ENCODE results near the gene RASSF5. TPM values are rescaled to one million over a fixed set of nuclear protein-coding genes. Genes with fewer than 3 reads are reported as not detected.

The RASSF5 gene
- total and polyA plus RNA-seq, 10 of the 15 experiments (the other 5 are each of a cell fraction or from before 2014, with no cell fraction given) = 14.0 to 89.6 (median 68.9) TPM

DNA sequence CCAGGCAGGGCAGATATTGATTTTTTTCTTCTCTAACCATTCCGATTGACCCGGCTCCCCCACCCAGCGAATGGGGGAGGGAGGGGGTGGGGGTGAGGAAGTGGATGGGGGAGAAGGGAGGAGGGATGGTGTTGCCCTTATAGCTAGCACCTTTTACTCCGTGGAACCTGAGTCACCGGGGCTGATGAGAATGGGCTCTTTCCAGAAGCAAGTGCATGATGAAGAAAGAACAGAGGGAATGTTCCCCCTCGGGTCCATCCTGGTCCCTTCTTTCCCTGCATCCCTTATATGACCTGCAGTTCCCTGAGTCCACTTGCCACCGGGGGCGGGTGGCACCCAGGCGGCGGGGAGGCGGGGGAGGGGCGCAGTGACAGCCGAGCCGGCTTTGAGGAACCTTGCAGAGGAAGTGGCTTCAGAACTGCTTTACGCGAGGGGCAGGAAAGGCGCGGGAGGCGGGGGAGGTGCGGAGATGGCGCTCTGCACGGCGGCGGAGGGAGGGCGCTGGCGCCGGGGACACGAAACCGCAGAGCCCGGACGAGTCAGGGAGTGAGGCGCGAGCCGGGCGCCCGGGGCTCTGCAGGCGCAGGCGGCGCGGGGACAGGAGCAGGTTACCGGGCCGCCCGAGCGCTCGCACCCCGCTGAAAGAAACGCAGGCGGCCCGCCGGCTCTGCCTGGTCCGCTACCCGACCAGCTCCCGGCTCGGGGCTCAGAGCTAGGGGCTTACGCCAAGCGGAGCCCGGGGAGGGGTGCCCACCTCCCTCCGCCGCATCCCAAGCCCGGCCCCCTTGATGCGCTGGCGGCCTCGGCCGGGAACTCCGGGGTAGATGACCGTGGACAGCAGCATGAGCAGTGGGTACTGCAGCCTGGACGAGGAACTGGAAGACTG, 49.7 kb downstream of the RASSF5 start:
- Histone ChIP-seq H2AFZ (ENCODE audit: control insufficient read depth, low read depth, low read length) (peak overlapping the region; percentile 41), H3K27me3 (replicated peaks in 1 of 2; ENCODE audit: control insufficient read depth in 2 of 2, insufficient read depth in 2 of 2, low read length in 1 of 2) (no peaks in the 10 kb centered on the region), H4K20me1 (ENCODE audit: control insufficient read depth, insufficient read depth) (no peaks in the 10 kb centered on the region), H3K36me3 (ENCODE audit: control insufficient read depth in 2 of 2, insufficient read depth in 2 of 2, low read length in 1 of 2) (peaks cover 0 to 11% of the 10 kb centered on the region in 2 experiments; a peak in 1 of 4 replicates), H3K4me3 (peak overlapping the region; percentile 95), H3K27ac (ENCODE audit: control insufficient read depth, insufficient read depth) (peak overlapping the region; percentile 98), H3K4me1 (ENCODE audit: control insufficient read depth, insufficient read depth, low read length) (peaks cover 42% of the 10 kb centered on the region), H3K4me2 (ENCODE audit: control insufficient read depth, insufficient read depth) (peak overlapping the region; percentile 86), H3K9me3 (replicated peaks; ENCODE audit: control insufficient read depth, insufficient read depth, low read length) (no peaks in the 10 kb centered on the region), H3K79me2 (ENCODE audit: control insufficient read depth, insufficient read depth, low read length) (peaks cover 62% of the 10 kb centered on the region), H3K9ac (ENCODE audit: control insufficient read depth, insufficient read depth, low read length) (peak overlapping the region; percentile 98)
- BruUV-seq (replicated peaks) = no TSS peak
- no peak for FAIRE-seq
- intact Hi-C loops (cut with micrococcal nuclease; ENCODE audit: unreplicated experiment) (loop anchor here (2.0 to 5.0 kb wide), 4 partner anchors 24 to 125 kb away; partner anchors contain the start of genes IKBKE and MAPKAPK2), in situ Hi-C loops (cut with MboI) (no loop called here)
- SMC1A ChIA-PET (ENCODE audit: uncharacterized antibody, unreplicated experiment) = interaction anchor here (0.6 to 21.1 kb wide), 10 partner anchors 9 to 425 kb away, joined by 3 to 476 read pairs (median 15); partner anchors contain the start of gene RASSF5
- under 1% methylated on average over 45 of the region's 67 CpGs for WGBS (ENCODE audit: insufficient coverage, insufficient replicate concordance, low lambda C conversion rate, missing lambda C conversion rate)
- ATAC-seq = peak; percentile 76
- RAD21 ChIA-PET (ENCODE audit: unreplicated experiment) = interaction anchor here (0.8 to 9.0 kb wide), 12 partner anchors 8 to 95 kb away, joined by 3 to 95 read pairs (median 15); partner anchors contain the start of gene IKBKE
- no peak for DNase-seq (ENCODE audit: low read depth, low spot score)
- POLR2A ChIA-PET = interaction anchor here (0.5 to 7.0 kb wide), 12 partner anchors 7 to 370 kb away, joined by 3 to 66 read pairs (median 6); partner anchors contain the start of genes IKBKE and RASSF5
- CTCF ChIA-PET = interaction anchor here (0.6 to 18.4 kb wide), 12 partner anchors 10 to 78 kb away, joined by 3 to 330 read pairs (median 6); partner anchors contain the start of gene EIF2D
- TF ChIP-seq, protein P1, sequence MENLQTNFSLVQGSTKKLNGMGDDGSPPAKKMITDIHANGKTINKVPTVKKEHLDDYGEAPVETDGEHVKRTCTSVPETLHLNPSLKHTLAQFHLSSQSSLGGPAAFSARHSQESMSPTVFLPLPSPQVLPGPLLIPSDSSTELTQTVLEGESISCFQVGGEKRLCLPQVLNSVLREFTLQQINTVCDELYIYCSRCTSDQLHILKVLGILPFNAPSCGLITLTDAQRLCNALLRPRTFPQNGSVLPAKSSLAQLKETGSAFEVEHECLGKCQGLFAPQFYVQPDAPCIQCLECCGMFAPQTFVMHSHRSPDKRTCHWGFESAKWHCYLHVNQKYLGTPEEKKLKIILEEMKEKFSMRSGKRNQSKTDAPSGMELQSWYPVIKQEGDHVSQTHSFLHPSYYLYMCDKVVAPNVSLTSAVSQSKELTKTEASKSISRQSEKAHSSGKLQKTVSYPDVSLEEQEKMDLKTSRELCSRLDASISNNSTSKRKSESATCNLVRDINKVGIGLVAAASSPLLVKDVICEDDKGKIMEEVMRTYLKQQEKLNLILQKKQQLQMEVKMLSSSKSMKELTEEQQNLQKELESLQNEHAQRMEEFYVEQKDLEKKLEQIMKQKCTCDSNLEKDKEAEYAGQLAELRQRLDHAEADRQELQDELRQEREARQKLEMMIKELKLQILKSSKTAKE (IDR thresholded peaks at IDR 0.05; ENCODE audit: low read depth, poor library complexity, severe bottlenecking) = no peak
- TF ChIP-seq NFIC (IDR thresholded peaks at IDR 0.05; ENCODE audit: low read depth, low read length) (no peak), ZNF24 (IDR thresholded peaks at IDR 0.05) (no peak), STAT3 (IDR thresholded peaks at IDR 0.05; ENCODE audit: low read depth, low read length) (no peak), SRF (IDR thresholded peaks at IDR 0.05; ENCODE audit: low read depth in 2 of 2, low read length in 2 of 2) (0 out of 4 replicates have a peak, but pooled peaks of 1 of the 2 experiments have one; percentile 30), BHLHE40 (IDR thresholded peaks at IDR 0.05; ENCODE audit: borderline replicate concordance in 1 of 2, low read depth in 2 of 2, low read length in 1 of 2) (peak in 1 of 2 experiments; percentile 67; a peak in 2 of 4 replicates), FOXK2 (IDR thresholded peaks at IDR 0.05) (no peak), BRCA1 (IDR thresholded peaks at IDR 0.05; ENCODE audit: low read depth, low read length) (no peak), SREBF1 (IDR thresholded peaks at IDR 0.05; ENCODE audit: low read length) (no peak), ZNF274 (IDR thresholded peaks at IDR 0.05; ENCODE audit: insufficient read depth, insufficient read length) (no peak), MTA3 (IDR thresholded peaks at IDR 0.05; ENCODE audit: borderline replicate concordance, low read length) (no peak), EED (IDR thresholded peaks at IDR 0.05; ENCODE audit: low read depth) (peak; percentile 68; the same call in 1 of the 2 replicates), SMAD5 (IDR thresholded peaks at IDR 0.05; ENCODE audit: low read depth) (0 out of 2 replicates have a peak, but pooled peaks have one; percentile 31), CREB1 (IDR thresholded peaks at IDR 0.05; ENCODE audit: low read depth) (no peak), TARDBP (IDR thresholded peaks at IDR 0.05; ENCODE audit: borderline replicate concordance) (no peak), USF2 (IDR thresholded peaks at IDR 0.05; ENCODE audit: borderline replicate concordance, low read depth, low read length) (no peak), ETV6 (conservative IDR thresholded peaks at IDR 0.05 in 1 of 2, IDR thresholded peaks at IDR 0.05 in 1 of 2; ENCODE audit: borderline replicate concordance in 1 of 2, low read depth in 1 of 2) (peak in 1 of 2 experiments; percentile 66; a peak in 2 of 4 replicates), IRF4 (IDR thresholded peaks at IDR 0.05; ENCODE audit: low read depth, low read length) (no peak), LARP7 (IDR thresholded peaks at IDR 0.05) (peak; percentile 95), ATF7 (IDR thresholded peaks at IDR 0.05; ENCODE audit: low read depth) (0 out of 2 replicates have a peak, but pooled peaks have one; percentile 15)
- TF ChIP-seq, protein P2, sequence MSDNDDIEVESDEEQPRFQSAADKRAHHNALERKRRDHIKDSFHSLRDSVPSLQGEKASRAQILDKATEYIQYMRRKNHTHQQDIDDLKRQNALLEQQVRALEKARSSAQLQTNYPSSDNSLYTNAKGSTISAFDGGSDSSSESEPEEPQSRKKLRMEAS (IDR thresholded peaks at IDR 0.05; ENCODE audit: low read depth, low read length) = no peak
